Chondrocyte (in vitro differentiated cells): Measurements from ENCODE around the gene CENPN. TPM values are rescaled to one million over a fixed set of nuclear protein-coding genes. Genes with fewer than 3 reads are reported as not detected.

Experiments
- DNase-seq: peaks from one replicate; pipeline ENCODE4 v3.0.0; 2021; ENCODE audit warnings: mixed read lengths, low spot score
- H3K27ac Mint-ChIP-seq: one replicate; pipeline ENCODE4 v1.8.0; 2021; ENCODE audit warnings: mild to moderate bottlenecking, moderate library complexity, mixed read lengths; ENCODE audit not compliant: unreplicated experiment
- H3K27me3 Mint-ChIP-seq: 2 replicates; pipeline ENCODE4 v1.8.0; 2021; ENCODE audit warnings: low read depth, mixed read lengths
- H3K36me3 Mint-ChIP-seq: 2 replicates; pipeline ENCODE4 v1.8.0; 2021; ENCODE audit warnings: low read depth, mixed read lengths
- H3K4me1 Mint-ChIP-seq: 2 replicates; pipeline ENCODE4 v1.8.0; 2021; ENCODE audit warnings: low read depth, mild to moderate bottlenecking, mixed read lengths
- H3K4me3 Mint-ChIP-seq: one replicate; pipeline ENCODE4 v1.8.0; 2021; ENCODE audit warnings: mild to moderate bottlenecking, moderate library complexity, mixed read lengths; ENCODE audit not compliant: unreplicated experiment
- H3K9me3 Mint-ChIP-seq: 2 replicates; pipeline ENCODE4 v1.8.0; 2021; ENCODE audit warnings: low read depth, mixed read lengths
- CTCF ChIP-seq: fragments of 200-600 bp; sonication (generic); IDR thresholded peaks from 2 replicates; pipeline ENCODE4 v1.5.0; 2021; ENCODE audit warnings: antibody characterized with exemption, mild to moderate bottlenecking, moderate library complexity
- total RNA-seq: library from RNA; stranded (reverse); gene quantifications from 3 replicates; pipeline ENCODE4 v1.2.1, GENCODE V29; 2021

Gene CENPN
- total RNA-seq, 1 donor from 2014 or later, result 10.8 TPM

GRCh38 chr16:81069063-81069462 lies 62.0 kb downstream of the CENPN start:
- TF ChIP-seq CTCF, result no peak
- no peak overlapping the region for H3K4me3 Mint-ChIP-seq
- H3K4me1 Mint-ChIP-seq, result no peaks in the 10 kb centered on the region
- no peak overlapping the region for H3K27ac Mint-ChIP-seq
- H3K27me3 Mint-ChIP-seq, result no peaks in the 10 kb centered on the region
- H3K9me3 Mint-ChIP-seq, result no peaks in the 10 kb centered on the region
- no peak for DNase-seq
- no peaks in the 10 kb centered on the region for H3K36me3 Mint-ChIP-seq

GRCh38 chr16:81070979-81071378 lies 64.0 kb downstream of the CENPN start:
- TF ChIP-seq CTCF, result no peak
- H3K9me3 Mint-ChIP-seq, result no peaks in the 10 kb centered on the region

GRCh38 chr16:81071805-81072204 lies 64.8 kb downstream of the CENPN start:
- H3K27ac Mint-ChIP-seq, result no peak overlapping the region

More at GRCh38 chr16:81070979-81071378, 64.0 kb downstream of the CENPN start:
- no peaks in the 10 kb centered on the region for H3K27me3 Mint-ChIP-seq
- no peak overlapping the region for H3K4me3 Mint-ChIP-seq
- no peak for DNase-seq
- no peaks in the 10 kb centered on the region for H3K4me1 Mint-ChIP-seq
- no peak overlapping the region for H3K27ac Mint-ChIP-seq
- no peaks in the 10 kb centered on the region for H3K36me3 Mint-ChIP-seq

GRCh38 chr16:81073560-81074330 lies 66.7 kb downstream of the CENPN start:
- H3K27me3 Mint-ChIP-seq, result no peaks in the 10 kb centered on the region
- no peaks in the 10 kb centered on the region for H3K36me3 Mint-ChIP-seq
- no peak overlapping the region for H3K4me3 Mint-ChIP-seq
- H3K4me1 Mint-ChIP-seq, result peaks cover 5% of the 10 kb centered on the region
- TF ChIP-seq CTCF, result no peak
- no peak overlapping the region for H3K27ac Mint-ChIP-seq
- no peak for DNase-seq
- no peaks in the 10 kb centered on the region for H3K9me3 Mint-ChIP-seq

More at GRCh38 chr16:81071805-81072204, 64.8 kb downstream of the CENPN start:
- no peaks in the 10 kb centered on the region for H3K4me1 Mint-ChIP-seq
- no peak for TF ChIP-seq CTCF
- no peaks in the 10 kb centered on the region for H3K27me3 Mint-ChIP-seq
- DNase-seq, result no peak
- H3K9me3 Mint-ChIP-seq, result no peaks in the 10 kb centered on the region
- H3K4me3 Mint-ChIP-seq, result no peak overlapping the region
- H3K36me3 Mint-ChIP-seq, result no peaks in the 10 kb centered on the region

GRCh38 chr16:81076566-81077075 lies 69.6 kb downstream of the CENPN start:
- H3K27me3 Mint-ChIP-seq, result no peaks in the 10 kb centered on the region
- H3K4me1 Mint-ChIP-seq, result peaks cover 5% of the 10 kb centered on the region
- no peak for TF ChIP-seq CTCF
- no peak overlapping the region for H3K27ac Mint-ChIP-seq
- no peaks in the 10 kb centered on the region for H3K36me3 Mint-ChIP-seq
- DNase-seq, result no peak
- no peak overlapping the region for H3K4me3 Mint-ChIP-seq
- H3K9me3 Mint-ChIP-seq, result no peaks in the 10 kb centered on the region
